ENCODE results near the gene R3HDM2. TPM values are rescaled to one million over a fixed set of nuclear protein-coding genes. Genes with fewer than 3 reads are reported as not detected.

Gene R3HDM2
- total RNA-seq, 4 donors from 2014 or later: 21.7 to 37.6 (median 29.3) TPM

DNA sequence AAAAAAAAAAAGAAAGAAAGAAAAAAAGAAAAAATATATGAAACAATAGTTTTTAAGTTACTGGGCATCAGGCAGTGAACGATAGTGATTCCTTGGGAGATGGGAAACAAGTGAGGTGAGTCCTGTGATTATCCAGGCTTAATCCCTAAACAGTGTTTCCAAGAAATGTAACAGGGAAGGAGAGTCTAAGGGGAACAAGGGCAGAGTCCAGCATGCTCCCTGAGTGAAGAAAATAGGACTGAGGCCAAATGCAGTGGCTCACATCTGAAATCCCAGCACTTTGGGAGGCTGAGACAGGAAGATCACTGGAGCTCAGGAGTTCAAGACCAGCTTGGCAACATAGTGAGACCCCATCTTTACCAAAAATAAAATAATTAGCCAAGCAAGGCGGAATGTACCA is 40.7 kb downstream of the R3HDM2 start:
- H3K36me3 ChIP-seq: peaks cover 0 to 78% (median 9%) of the 10 kb centered on the region in 3 donors

DNA sequence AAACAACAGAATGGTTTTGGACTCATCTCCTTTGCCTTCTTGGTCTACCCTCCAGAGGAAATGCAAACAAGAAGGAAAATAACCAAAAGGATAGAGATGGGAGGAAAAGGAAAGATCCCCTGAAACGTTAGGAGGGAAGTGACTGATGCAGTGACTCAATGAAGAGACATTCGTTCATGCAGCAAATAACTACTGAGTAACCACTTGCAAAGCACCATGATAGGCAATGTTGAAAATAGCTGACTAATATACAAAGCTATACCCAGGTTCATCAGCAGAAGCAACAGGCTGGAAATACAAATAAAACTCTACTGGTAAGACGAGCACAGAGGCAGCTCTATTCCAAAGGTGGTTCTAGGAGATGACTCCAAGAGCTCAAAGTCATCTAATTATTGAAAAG is 41.8 kb downstream of the R3HDM2 start:
- no peaks in the 10 kb centered on the region for H3K9me3 ChIP-seq
- H3K27me3 ChIP-seq: no peaks in the 10 kb centered on the region
- TF ChIP-seq POLR2A (IDR thresholded peaks at IDR 0.05) (no peak), CTCF (IDR thresholded peaks at IDR 0.05) (no peak)
- H3K36me3 ChIP-seq: peaks cover 0 to 66% (median under 1%) of the 10 kb centered on the region in 3 donors
- H3K27ac ChIP-seq: no peak overlapping the region
- DNase-seq: no peak
- no peaks in the 10 kb centered on the region for H3K4me1 ChIP-seq
- intact Hi-C loops (cut with DNase I): no loop called here
- H3K4me3 ChIP-seq: no peak overlapping the region
- WGBS, 2 donors: 24 to 27% methylated on average over 3 of the region's 3 CpGs

More for the DNA sequence above, 40.7 kb downstream of the R3HDM2 start:
- Histone ChIP-seq H3K4me1 (no peaks in the 10 kb centered on the region), H3K27ac (no peak overlapping the region), H3K9me3 (no peaks in the 10 kb centered on the region), H3K27me3 (no peaks in the 10 kb centered on the region), H3K4me3 (no peak overlapping the region)
- no peak for DNase-seq
- TF ChIP-seq CTCF (IDR thresholded peaks at IDR 0.05) (no peak), POLR2A (IDR thresholded peaks at IDR 0.05) (no peak)
- intact Hi-C loops (cut with DNase I): no loop called here
- 87 to 100% methylated on average over 2 of the region's 2 CpGs for WGBS, 2 donors

- peaks cover 0 to 61% (median 0%) of the 10 kb centered on the region in 3 donors for H3K36me3 ChIP-seq
- H3K9me3 ChIP-seq: no peaks in the 10 kb centered on the region
- 75 to 90% methylated on average over 4 to 5 of the region's 5 CpGs for WGBS, 2 donors
- TF ChIP-seq CTCF (IDR thresholded peaks at IDR 0.05) (no peak), POLR2A (IDR thresholded peaks at IDR 0.05) (no peak)
- no peak overlapping the region for H3K27ac ChIP-seq
- intact Hi-C loops (cut with DNase I): no loop called here
- no peak for DNase-seq
- H3K27me3 ChIP-seq: no peaks in the 10 kb centered on the region
- H3K4me3 ChIP-seq: no peak overlapping the region
- H3K4me1 ChIP-seq: no peaks in the 10 kb centered on the region
Observed at GRCh38 chr12:57388425-57388824, 42.4 kb downstream of the R3HDM2 start.

- Histone ChIP-seq H3K4me3 (no peak overlapping the region), H3K9me3 (no peaks in the 10 kb centered on the region), H3K36me3 (peaks cover 0 to 51% (median 0%) of the 10 kb centered on the region in 3 donors), H3K27me3 (no peaks in the 10 kb centered on the region), H3K4me1 (no peaks in the 10 kb centered on the region), H3K27ac (no peak overlapping the region)
- 81 to 100% methylated on average over 2 of the region's 33 CpGs for WGBS, 2 donors
- no peak for TF ChIP-seq CTCF (IDR thresholded peaks at IDR 0.05)
- no peak for TF ChIP-seq POLR2A (IDR thresholded peaks at IDR 0.05)
- intact Hi-C loops (cut with DNase I): no loop called here
- DNase-seq: no peak
Observed at GRCh38 chr12:57386187-57386720, 44.6 kb downstream of the R3HDM2 start.

DNA sequence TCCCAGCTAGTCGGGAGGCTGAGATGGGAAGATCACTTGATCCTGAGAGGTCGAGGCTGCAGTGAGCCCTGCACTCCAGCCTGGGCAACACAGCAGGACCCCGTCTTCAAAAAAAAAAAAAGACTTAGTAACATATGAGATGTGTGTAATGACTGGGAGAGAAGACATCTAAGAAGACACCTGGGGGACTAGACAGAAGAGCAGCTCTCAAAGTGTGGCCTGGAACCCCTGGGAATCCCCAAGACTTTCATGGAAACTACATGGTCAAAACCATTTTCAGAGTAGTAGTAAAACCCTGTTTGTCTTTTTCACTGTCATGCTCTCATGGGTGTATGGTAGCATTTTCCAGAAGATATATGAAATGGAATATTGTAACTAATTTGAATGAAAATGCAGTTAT is 45.3 kb downstream of the R3HDM2 start:
- no peaks in the 10 kb centered on the region for H3K27me3 ChIP-seq
- no peaks in the 10 kb centered on the region for H3K4me1 ChIP-seq
- H3K27ac ChIP-seq: no peak overlapping the region
- no peak for DNase-seq
- peaks cover 0 to 53% (median 0%) of the 10 kb centered on the region in 3 donors for H3K36me3 ChIP-seq
- no peak for TF ChIP-seq CTCF (IDR thresholded peaks at IDR 0.05)
- no peak for TF ChIP-seq POLR2A (IDR thresholded peaks at IDR 0.05)
- H3K4me3 ChIP-seq: no peak overlapping the region
- WGBS, 2 donors: 88 to 96% methylated on average over 3 of the region's 3 CpGs
- intact Hi-C loops (cut with DNase I): no loop called here
- H3K9me3 ChIP-seq: no peaks in the 10 kb centered on the region
